Left ventricle myocardium inferior (tissue), 1 donor: ENCODE data around the gene PTGFR. TPM values are rescaled to one million over a fixed set of nuclear protein-coding genes. Genes with fewer than 3 reads are reported as not detected.

Experiments used
- DNase-seq: peaks from one replicate; pipeline ENCODE4 v3.0.0-alpha.2; 2020
- H3K27ac ChIP-seq: fragments of 200-600 bp; replicated peaks from 2 replicates; pipeline ENCODE4 v1.8.0; 2021
- H3K27me3 ChIP-seq: fragments of 200-600 bp; 2 replicates; pipeline ENCODE4 v1.8.0; 2021; ENCODE audit warnings: low read depth
- H3K36me3 ChIP-seq: fragments of 200-600 bp; 2 replicates; pipeline ENCODE4 v1.8.0; 2021
- H3K4me1 ChIP-seq: fragments of 200-600 bp; 2 replicates; pipeline ENCODE4 v1.8.0; 2021
- H3K4me3 ChIP-seq: fragments of 200-600 bp; 2 replicates; pipeline ENCODE4 v1.8.0; 2021; ENCODE audit warnings: mild to moderate bottlenecking, moderate library complexity
- H3K9me3 ChIP-seq: fragments of 200-600 bp; replicated peaks from 2 replicates; pipeline ENCODE4 v1.8.0; 2021
- CTCF ChIP-seq: fragments of 200-600 bp; IDR thresholded peaks from 2 replicates; pipeline ENCODE4 v1.8.0; 2021; ENCODE audit warnings: antibody characterized with exemption, mild to moderate bottlenecking, borderline replicate concordance
- intact Hi-C: fragments of 100-400 bp; cut with micrococcal nuclease; formaldehyde crosslinking; loops from one replicate; pipeline ENCODE4 v1.11.0; 2022
- total RNA-seq: library from RNA; stranded (reverse); fragmentation: NEBNext Ultra II Directional; extraction: Animal tissue kit (Norgen Biotek cat#: 25700); gene quantifications from one replicate; pipeline ENCODE4 v1.2.1, GENCODE V29; 2021
- donor health status: DM: no; HTN: yes; CAD: no; lungs with severe emphysema.

Gene PTGFR
- total RNA-seq, 1 donor from 2014 or later = 0.44 TPM

- Histone ChIP-seq H3K9me3 (peaks cover 5% of the 10 kb centered on the region), H3K4me3 (no peak overlapping the region), H3K4me1 (no peaks in the 10 kb centered on the region), H3K27me3 (no peaks in the 10 kb centered on the region), H3K27ac (no peak overlapping the region), H3K36me3 (no peaks in the 10 kb centered on the region)
- intact Hi-C loops = no loop called here
- DNase-seq = no peak
- TF ChIP-seq CTCF = no peak
Observed at GRCh38 chr1:78468521-78468920, 22.3 kb upstream of the PTGFR start.

- no peaks in the 10 kb centered on the region for H3K36me3 ChIP-seq
- TF ChIP-seq CTCF = no peak
- H3K4me3 ChIP-seq = no peak overlapping the region
- no peaks in the 10 kb centered on the region for H3K9me3 ChIP-seq
- H3K27ac ChIP-seq = no peak overlapping the region
- no peaks in the 10 kb centered on the region for H3K4me1 ChIP-seq
- no peaks in the 10 kb centered on the region for H3K27me3 ChIP-seq
- no peak for DNase-seq
- intact Hi-C loops = no loop called here
Observed at GRCh38 chr1:78469576-78469975, 21.2 kb upstream of the PTGFR start.

GRCh38 chr1:78471890-78472620, 18.7 kb upstream of the PTGFR start:
- intact Hi-C loops = no loop called here
- no peak for TF ChIP-seq CTCF
- H3K4me1 ChIP-seq = no peaks in the 10 kb centered on the region
- H3K9me3 ChIP-seq = no peaks in the 10 kb centered on the region
- H3K4me3 ChIP-seq = no peak overlapping the region
- H3K36me3 ChIP-seq = no peaks in the 10 kb centered on the region
- H3K27me3 ChIP-seq = no peaks in the 10 kb centered on the region
- no peak overlapping the region for H3K27ac ChIP-seq
- no peak for DNase-seq

GRCh38 chr1:78472851-78473496, 17.8 kb upstream of the PTGFR start:
- Histone ChIP-seq H3K9me3 (no peaks in the 10 kb centered on the region), H3K4me3 (no peak overlapping the region), H3K27ac (no peak overlapping the region), H3K27me3 (no peaks in the 10 kb centered on the region), H3K36me3 (no peaks in the 10 kb centered on the region), H3K4me1 (no peaks in the 10 kb centered on the region)
- no peak for TF ChIP-seq CTCF
- intact Hi-C loops = no loop called here
- no peak for DNase-seq

- no peak for TF ChIP-seq CTCF
- no peak for DNase-seq
- intact Hi-C loops = no loop called here
Observed at GRCh38 chr1:78474092-78474491, 16.7 kb upstream of the PTGFR start.

More at GRCh38 chr1:78474092-78474491, 16.7 kb upstream of the PTGFR start:
- Histone ChIP-seq H3K4me1 (no peaks in the 10 kb centered on the region), H3K27me3 (no peaks in the 10 kb centered on the region), H3K27ac (no peak overlapping the region), H3K9me3 (no peaks in the 10 kb centered on the region), H3K36me3 (no peaks in the 10 kb centered on the region), H3K4me3 (no peak overlapping the region)
